Fibroblast of lung (primary cell): ENCODE data around the gene SRGAP1. TPM values are rescaled to one million over a fixed set of nuclear protein-coding genes. Genes with fewer than 3 reads are reported as not detected.
"Not testable (repeated sequence)": the region's sequence is repeated elsewhere in the genome, so short reads cannot be mapped to it uniquely, and the experiment has no call there.

Experiments
- DNase-seq, 2 donors: peaks; one replicate each; pipeline versions ENCODE4 v3.0.0 to v3.0.0-alpha.2; 2010; ENCODE audit warnings: low read depth in 2 of 2
- H2AFZ ChIP-seq: 2 replicates; pipeline ENCODE4 v1.5.1; 2012; ENCODE audit warnings: low read length, control low read depth, inconsistent platforms
- H3K27ac ChIP-seq: 2 replicates; pipeline ENCODE4 v1.5.1; 2011; ENCODE audit warnings: low read length, control low read depth; ENCODE audit not compliant: insufficient read depth
- H3K27me3 ChIP-seq: 2 replicates; pipeline ENCODE4 v1.5.1; 2011; ENCODE audit warnings: mild to moderate bottlenecking, low read length; ENCODE audit not compliant: control insufficient read depth, insufficient read depth
- H3K36me3 ChIP-seq: 2 replicates; pipeline ENCODE4 v1.5.1; 2011; ENCODE audit warnings: low read length; ENCODE audit not compliant: control insufficient read depth, insufficient read depth
- H3K4me1 ChIP-seq: 2 replicates; pipeline ENCODE4 v1.5.1; 2011; ENCODE audit warnings: low read length; ENCODE audit not compliant: control insufficient read depth, insufficient read depth; ENCODE audit errors: extremely low read depth
- H3K4me2 ChIP-seq: 2 replicates; pipeline ENCODE4 v1.5.1; 2011; ENCODE audit warnings: low read length, control low read depth; ENCODE audit not compliant: insufficient read depth; ENCODE audit errors: extremely low read depth
- H3K4me3 ChIP-seq, 4 experiments: fragments of 200-600 bp in 1 of 4; sonication (generic) in 1 of 4; replicated peaks in 1 of 4; 2 replicates each; pipeline ENCODE4 v1.5.1; 2011 to 2016; ENCODE audit warnings: low read length in 4 of 4, low read depth in 3 of 4, mild to moderate bottlenecking in 3 of 4, control low read depth in 2 of 4, inconsistent platforms in 1 of 4, mixed read lengths in 1 of 4; ENCODE audit not compliant: insufficient read depth in 1 of 4; ENCODE audit errors: control extremely low read depth in 1 of 4
- H3K79me2 ChIP-seq: 2 replicates; pipeline ENCODE4 v1.5.1; 2012; ENCODE audit warnings: mild to moderate bottlenecking, low read length, inconsistent platforms; ENCODE audit not compliant: control insufficient read depth, insufficient read depth
- H3K9ac ChIP-seq: 2 replicates; pipeline ENCODE4 v1.5.1; 2011; ENCODE audit warnings: mild to moderate bottlenecking, low read length, control low read depth; ENCODE audit not compliant: insufficient read depth
- H3K9me3 ChIP-seq: 2 replicates; pipeline ENCODE4 v1.5.1; 2012; ENCODE audit warnings: low read depth, low read length; ENCODE audit not compliant: control insufficient read depth, insufficient read depth
- H4K20me1 ChIP-seq: 2 replicates; pipeline ENCODE4 v1.5.1; 2011; ENCODE audit warnings: low read length; ENCODE audit not compliant: control insufficient read depth, insufficient read depth; ENCODE audit errors: extremely low read depth
- EZH2 ChIP-seq: IDR thresholded peaks from 2 replicates; pipeline ENCODE4 v1.5.1; 2012; ENCODE audit warnings: low read length, control low read depth, mild to moderate bottlenecking; ENCODE audit errors: missing control alignments
- polyA plus RNA-seq, 2 donors: library from polyadenylated mRNA; depleted of rRNA in 1 of 2; stranded (reverse) in 1 of 2; unstranded in 1 of 2; fragments of >200 nt; gene quantifications; 2 replicates each; pipeline ENCODE4 v1.2.1, GENCODE V29; 2011 to 2012; ENCODE audit warnings: missing spikeins in 1 of 2
- total RNA-seq: library from RNA; depleted of rRNA; stranded (reverse); fragments of >200 nt; gene quantifications from 2 replicates; pipeline ENCODE4 v1.2.1, GENCODE V29; 2014
- TF ChIP-seq, protein P1 (sequence below), 2 donors: IDR thresholded peaks in 1 of 2; conservative IDR thresholded peaks in 1 of 2; 1 replicate in 1 of 2; 2 replicates in 1 of 2; pipeline ENCODE4 v1.5.1; 2011 to 2012; ENCODE audit warnings: low read length in 2 of 2, control low read depth in 1 of 2, inconsistent platforms in 1 of 2, low read depth in 1 of 2, mild to moderate bottlenecking in 1 of 2

Gene SRGAP1
- total and polyA plus RNA-seq, 2 donors (not counting 1 experiment from before 2014, with no cell fraction given): 18.9 to 30.2 TPM

DNA sequence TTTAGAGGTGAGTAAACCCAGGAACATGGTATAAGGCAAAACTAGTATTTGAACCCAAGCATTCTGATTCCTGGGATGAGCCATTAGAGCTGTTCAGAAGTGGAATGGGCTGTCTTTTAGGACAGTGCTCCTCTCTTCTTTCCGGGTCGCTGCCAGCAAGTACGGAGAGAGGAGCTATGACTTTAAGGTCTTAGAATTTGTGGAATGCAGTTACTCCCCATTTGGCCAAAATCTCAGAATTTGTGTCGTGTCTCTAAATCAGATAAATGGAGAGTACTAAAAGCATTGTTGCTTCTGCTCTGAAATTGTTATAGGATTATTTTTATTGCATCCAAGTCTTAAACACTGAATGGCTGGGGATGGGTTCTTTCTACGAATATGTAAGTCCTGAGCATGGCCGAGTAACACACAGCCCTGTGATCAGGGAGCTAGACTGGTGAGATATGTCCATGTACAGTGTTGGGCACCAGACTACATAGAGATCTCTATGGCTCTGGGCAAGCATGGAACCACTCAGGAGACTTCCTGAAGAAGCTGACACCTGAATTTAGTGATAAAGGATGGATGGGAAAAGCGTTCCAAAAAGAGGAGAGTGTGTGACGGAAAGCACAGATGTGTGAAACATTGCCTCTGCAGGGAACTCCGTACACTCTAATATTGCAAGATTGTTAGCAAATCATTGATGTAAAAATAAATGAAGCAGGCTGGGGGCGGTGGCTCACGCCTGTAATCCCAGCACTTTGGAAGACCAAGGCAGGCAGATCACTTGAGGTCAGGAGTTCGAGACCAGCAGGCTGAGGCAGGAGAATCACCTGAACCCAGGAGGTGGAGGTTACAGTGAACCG is 184.7 kb downstream of the SRGAP1 start:
- peaks cover 4% of the 10 kb centered on the region for H3K79me2 ChIP-seq
- H3K27me3 ChIP-seq: no peaks in the 10 kb centered on the region
- H3K27ac ChIP-seq: peak overlapping the region; percentile 14
- H3K4me2 ChIP-seq: no peak overlapping the region
- H3K36me3 ChIP-seq: no peaks in the 10 kb centered on the region
- no peaks in the 10 kb centered on the region for H4K20me1 ChIP-seq
- no peaks in the 10 kb centered on the region for H3K9me3 ChIP-seq
- peak in 1 of 2 donors; percentile 75 for DNase-seq
- no peak overlapping the region for H3K9ac ChIP-seq
- TF ChIP-seq, protein P1, sequence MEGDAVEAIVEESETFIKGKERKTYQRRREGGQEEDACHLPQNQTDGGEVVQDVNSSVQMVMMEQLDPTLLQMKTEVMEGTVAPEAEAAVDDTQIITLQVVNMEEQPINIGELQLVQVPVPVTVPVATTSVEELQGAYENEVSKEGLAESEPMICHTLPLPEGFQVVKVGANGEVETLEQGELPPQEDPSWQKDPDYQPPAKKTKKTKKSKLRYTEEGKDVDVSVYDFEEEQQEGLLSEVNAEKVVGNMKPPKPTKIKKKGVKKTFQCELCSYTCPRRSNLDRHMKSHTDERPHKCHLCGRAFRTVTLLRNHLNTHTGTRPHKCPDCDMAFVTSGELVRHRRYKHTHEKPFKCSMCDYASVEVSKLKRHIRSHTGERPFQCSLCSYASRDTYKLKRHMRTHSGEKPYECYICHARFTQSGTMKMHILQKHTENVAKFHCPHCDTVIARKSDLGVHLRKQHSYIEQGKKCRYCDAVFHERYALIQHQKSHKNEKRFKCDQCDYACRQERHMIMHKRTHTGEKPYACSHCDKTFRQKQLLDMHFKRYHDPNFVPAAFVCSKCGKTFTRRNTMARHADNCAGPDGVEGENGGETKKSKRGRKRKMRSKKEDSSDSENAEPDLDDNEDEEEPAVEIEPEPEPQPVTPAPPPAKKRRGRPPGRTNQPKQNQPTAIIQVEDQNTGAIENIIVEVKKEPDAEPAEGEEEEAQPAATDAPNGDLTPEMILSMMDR (conservative IDR thresholded peaks at IDR 0.05 in 1 of 2, IDR thresholded peaks at IDR 0.05 in 1 of 2; ENCODE audit: low read depth in 1 of 2, low read length in 2 of 2): no peak
- TF ChIP-seq EZH2: no peak
- peaks cover 16% of the 10 kb centered on the region for H3K4me1 ChIP-seq
- H3K4me3 ChIP-seq: no peak overlapping the region
- no peak overlapping the region for H2AFZ ChIP-seq

- Histone ChIP-seq H2AFZ (no peak overlapping the region), H3K27me3 (no peaks in the 10 kb centered on the region), H3K4me3 (no peak overlapping the region), H3K4me2 (peak overlapping the region; percentile 15), H3K36me3 (no peaks in the 10 kb centered on the region), H3K27ac (no peak overlapping the region), H3K9me3 (no peaks in the 10 kb centered on the region), H3K9ac (no peak overlapping the region), H4K20me1 (no peaks in the 10 kb centered on the region), H3K4me1 (peaks cover 16% of the 10 kb centered on the region), H3K79me2 (peaks cover 5% of the 10 kb centered on the region)
- peak in 1 of 2 donors; percentile 39 for DNase-seq
- TF ChIP-seq, protein P1 (conservative IDR thresholded peaks at IDR 0.05 in 1 of 2, IDR thresholded peaks at IDR 0.05 in 1 of 2; ENCODE audit: low read depth in 1 of 2, low read length in 2 of 2): no peak
- TF ChIP-seq EZH2: no peak
Observed at GRCh38 chr12:64030155-64030554, 185.7 kb downstream of the SRGAP1 start.

DNA sequence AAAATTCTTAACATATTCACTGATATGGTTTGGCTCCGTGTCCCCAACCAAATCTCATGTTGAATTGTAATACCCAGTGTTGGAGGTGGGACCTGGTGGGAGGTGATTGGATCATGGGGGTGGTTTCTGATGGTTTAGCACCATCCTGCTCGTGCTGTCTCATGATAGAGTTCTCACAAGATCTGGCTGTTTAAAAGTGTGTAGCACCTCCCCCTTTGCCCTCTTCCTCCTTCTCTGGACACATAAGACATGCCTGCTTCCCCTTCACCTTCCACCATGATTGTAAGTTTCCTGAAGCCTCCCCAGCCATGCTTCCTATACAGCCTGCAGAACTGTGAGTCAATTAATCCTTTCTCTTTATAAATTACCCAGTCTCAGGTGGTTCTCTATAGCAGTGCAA is 189.6 kb downstream of the SRGAP1 start:
- not testable (repeated sequence) for H3K9me3 ChIP-seq, H2AFZ ChIP-seq, H3K36me3 ChIP-seq, H3K27me3 ChIP-seq, H4K20me1 ChIP-seq, H3K4me2 ChIP-seq, H3K9ac ChIP-seq, H3K4me3 ChIP-seq, DNase-seq, H3K27ac ChIP-seq, H3K4me1 ChIP-seq
- peaks cover 11% of the 10 kb centered on the region for H3K79me2 ChIP-seq
